ENCODE data around the gene MGAT4A.

Gene MGAT4A

GRCh38 chr2:98643496-98644100 is 87.3 kb downstream of the MGAT4A start:
- Histone ChIP-seq H2AK5ac (ENCODE audit: low read depth, low read length) (no peak overlapping the region), H3K23ac (ENCODE audit: low read depth, low read length, poor library complexity) (no peak overlapping the region), H3K9ac (ENCODE audit: low read depth, low read length, poor library complexity) (no peak overlapping the region), H3K79me1 (ENCODE audit: low read depth, low read length) (peaks cover under 1% of the 10 kb centered on the region), H3K4me1 (ENCODE audit: control insufficient read depth in 2 of 2, insufficient read depth in 1 of 2, low read depth in 1 of 2, low read length in 2 of 2) (no peaks in the 10 kb centered on the region), H2BK120ac (ENCODE audit: low read depth, low read length) (no peak overlapping the region), H3K18ac (ENCODE audit: low read length) (no peak overlapping the region), H2BK15ac (ENCODE audit: low read length) (no peak overlapping the region), H3K9me3 (replicated peaks in 1 of 2; ENCODE audit: control insufficient read depth in 2 of 2, insufficient read depth in 1 of 2, low read depth in 1 of 2, low read length in 2 of 2) (no peaks in the 10 kb centered on the region), H3K4ac (ENCODE audit: low read length) (no peak overlapping the region), H3K27ac (replicated peaks; ENCODE audit: low read length) (no peak overlapping the region), H3K27me3 (ENCODE audit: control insufficient read depth in 3 of 3, insufficient read depth in 3 of 3, low read depth in 1 of 3, low read length in 3 of 3) (no peaks in the 10 kb centered on the region), H3K4me2 (ENCODE audit: insufficient read depth, low read length, poor library complexity, severe bottlenecking) (no peak overlapping the region), H2BK5ac (ENCODE audit: low read length) (no peak overlapping the region), H4K8ac (ENCODE audit: low read depth, low read length) (no peak overlapping the region), H4K91ac (ENCODE audit: low read depth, low read length, poor library complexity) (no peak overlapping the region), H3K36me3 (replicated peaks in 1 of 2; ENCODE audit: control insufficient read depth in 2 of 2, insufficient read depth in 2 of 2, low read length in 2 of 2) (no peaks in the 10 kb centered on the region), H2BK12ac (ENCODE audit: low read length) (no peak overlapping the region), H3K14ac (ENCODE audit: low read length) (no peak overlapping the region), H2AFZ (ENCODE audit: low read length) (no peak overlapping the region), H3K4me3 (ENCODE audit: low read length in 2 of 2) (no peak overlapping the region)
- WGBS, 2 donors (ENCODE audit: extremely low coverage in 2 of 2, insufficient read length in 2 of 2, insufficient replicate concordance in 1 of 2), result no CpG with 5 or more reads among the region's 5 CpGs
- no peak for DNase-seq (ENCODE audit: low spot score)

- no peak for DNase-seq (ENCODE audit: low spot score)
- H3K27me3 ChIP-seq (ENCODE audit: control insufficient read depth in 3 of 3, insufficient read depth in 3 of 3, low read depth in 1 of 3, low read length in 3 of 3), result peaks cover 0 to 3% (median 0%) of the 10 kb centered on the region in 3 experiments
These were observed 93.4 kb downstream of the MGAT4A start for GRCh38 chr2:98637401-98638147.

GRCh38 chr2:98634406-98635092 is 96.4 kb downstream of the MGAT4A start:
- H2AK5ac ChIP-seq (ENCODE audit: low read depth, low read length), result no peak overlapping the region
- H3K9me3 ChIP-seq (replicated peaks in 1 of 2; ENCODE audit: control insufficient read depth in 2 of 2, insufficient read depth in 1 of 2, low read depth in 1 of 2, low read length in 2 of 2), result no peaks in the 10 kb centered on the region
- H2BK5ac ChIP-seq (ENCODE audit: low read length), result no peak overlapping the region
- no peak overlapping the region for H3K9ac ChIP-seq (ENCODE audit: low read depth, low read length, poor library complexity)
- H3K27ac ChIP-seq (replicated peaks; ENCODE audit: low read length), result peak overlapping the region; percentile 55
- H4K91ac ChIP-seq (ENCODE audit: low read depth, low read length, poor library complexity), result no peak overlapping the region
- no peak overlapping the region for H2BK120ac ChIP-seq (ENCODE audit: low read depth, low read length)
- no peaks in the 10 kb centered on the region for H3K79me1 ChIP-seq (ENCODE audit: low read depth, low read length)
- no peaks in the 10 kb centered on the region for H3K36me3 ChIP-seq (replicated peaks in 1 of 2; ENCODE audit: control insufficient read depth in 2 of 2, insufficient read depth in 2 of 2, low read length in 2 of 2)
- H3K4me1 ChIP-seq (ENCODE audit: control insufficient read depth in 2 of 2, insufficient read depth in 1 of 2, low read depth in 1 of 2, low read length in 2 of 2), result peaks cover 0 to 4% of the 10 kb centered on the region in 2 donors
- H2BK12ac ChIP-seq (ENCODE audit: low read length), result no peak overlapping the region
- peak overlapping the region in 1 of 2 donors; percentile 1 for H3K4me3 ChIP-seq (ENCODE audit: low read length in 2 of 2)
- no peak overlapping the region for H3K23ac ChIP-seq (ENCODE audit: low read depth, low read length, poor library complexity)
- peak; percentile 11 for DNase-seq (ENCODE audit: low spot score)
- peaks cover 0 to 3% (median 0%) of the 10 kb centered on the region in 3 experiments for H3K27me3 ChIP-seq (ENCODE audit: control insufficient read depth in 3 of 3, insufficient read depth in 3 of 3, low read depth in 1 of 3, low read length in 3 of 3)
- no peak overlapping the region for H3K14ac ChIP-seq (ENCODE audit: low read length)
- WGBS, 2 donors (ENCODE audit: extremely low coverage in 2 of 2, insufficient read length in 2 of 2, insufficient replicate concordance in 1 of 2), result no CpG with 5 or more reads among the region's 9 CpGs
- H3K4ac ChIP-seq (ENCODE audit: low read length), result no peak overlapping the region
- H3K4me2 ChIP-seq (ENCODE audit: insufficient read depth, low read length, poor library complexity, severe bottlenecking), result no peak overlapping the region
- no peak overlapping the region for H2BK15ac ChIP-seq (ENCODE audit: low read length)
- no peak overlapping the region for H3K18ac ChIP-seq (ENCODE audit: low read length)
- H4K8ac ChIP-seq (ENCODE audit: low read depth, low read length), result no peak overlapping the region
- H2AFZ ChIP-seq (ENCODE audit: low read length), result peak overlapping the region; percentile 61

More at GRCh38 chr2:98637401-98638147, 93.4 kb downstream of the MGAT4A start:
- Histone ChIP-seq H3K18ac (ENCODE audit: low read length) (no peak overlapping the region), H2BK120ac (ENCODE audit: low read depth, low read length) (no peak overlapping the region), H2AFZ (ENCODE audit: low read length) (no peak overlapping the region), H3K9me3 (replicated peaks in 1 of 2; ENCODE audit: control insufficient read depth in 2 of 2, insufficient read depth in 1 of 2, low read depth in 1 of 2, low read length in 2 of 2) (no peaks in the 10 kb centered on the region), H3K14ac (ENCODE audit: low read length) (no peak overlapping the region), H2BK15ac (ENCODE audit: low read length) (no peak overlapping the region), H3K79me1 (ENCODE audit: low read depth, low read length) (no peaks in the 10 kb centered on the region), H3K4me2 (ENCODE audit: insufficient read depth, low read length, poor library complexity, severe bottlenecking) (no peak overlapping the region), H3K27ac (replicated peaks; ENCODE audit: low read length) (no peak overlapping the region), H3K4ac (ENCODE audit: low read length) (no peak overlapping the region), H3K23ac (ENCODE audit: low read depth, low read length, poor library complexity) (no peak overlapping the region), H2BK5ac (ENCODE audit: low read length) (no peak overlapping the region), H4K8ac (ENCODE audit: low read depth, low read length) (no peak overlapping the region), H2BK12ac (ENCODE audit: low read length) (no peak overlapping the region), H3K4me3 (ENCODE audit: low read length in 2 of 2) (no peak overlapping the region), H3K4me1 (ENCODE audit: control insufficient read depth in 2 of 2, insufficient read depth in 1 of 2, low read depth in 1 of 2, low read length in 2 of 2) (peaks cover 0 to 4% of the 10 kb centered on the region in 2 donors), H3K36me3 (replicated peaks in 1 of 2; ENCODE audit: control insufficient read depth in 2 of 2, insufficient read depth in 2 of 2, low read length in 2 of 2) (no peaks in the 10 kb centered on the region), H3K9ac (ENCODE audit: low read depth, low read length, poor library complexity) (no peak overlapping the region), H4K91ac (ENCODE audit: low read depth, low read length, poor library complexity) (no peak overlapping the region), H2AK5ac (ENCODE audit: low read depth, low read length) (no peak overlapping the region)
- WGBS, 2 donors (ENCODE audit: extremely low coverage in 2 of 2, insufficient read length in 2 of 2, insufficient replicate concordance in 1 of 2), result no CpG with 5 or more reads among the region's 10 CpGs

GRCh38 chr2:98632351-98632750 is 98.6 kb downstream of the MGAT4A start:
- DNase-seq (ENCODE audit: low spot score), result no peak
- Histone ChIP-seq H2BK15ac (ENCODE audit: low read length) (no peak overlapping the region), H3K4me3 (ENCODE audit: low read length in 2 of 2) (no peak overlapping the region), H3K4me1 (ENCODE audit: control insufficient read depth in 2 of 2, insufficient read depth in 1 of 2, low read depth in 1 of 2, low read length in 2 of 2) (peaks cover 0 to 4% of the 10 kb centered on the region in 2 donors), H3K23ac (ENCODE audit: low read depth, low read length, poor library complexity) (no peak overlapping the region), H2BK5ac (ENCODE audit: low read length) (no peak overlapping the region), H2BK120ac (ENCODE audit: low read depth, low read length) (no peak overlapping the region), H3K4me2 (ENCODE audit: insufficient read depth, low read length, poor library complexity, severe bottlenecking) (no peak overlapping the region), H4K8ac (ENCODE audit: low read depth, low read length) (no peak overlapping the region), H3K36me3 (replicated peaks in 1 of 2; ENCODE audit: control insufficient read depth in 2 of 2, insufficient read depth in 2 of 2, low read length in 2 of 2) (no peaks in the 10 kb centered on the region), H2BK12ac (ENCODE audit: low read length) (no peak overlapping the region), H3K27me3 (ENCODE audit: control insufficient read depth in 3 of 3, insufficient read depth in 3 of 3, low read depth in 1 of 3, low read length in 3 of 3) (peaks cover 0 to 3% (median 0%) of the 10 kb centered on the region in 3 experiments), H3K79me1 (ENCODE audit: low read depth, low read length) (no peaks in the 10 kb centered on the region), H2AFZ (ENCODE audit: low read length) (no peak overlapping the region), H4K91ac (ENCODE audit: low read depth, low read length, poor library complexity) (no peak overlapping the region), H3K9me3 (replicated peaks in 1 of 2; ENCODE audit: control insufficient read depth in 2 of 2, insufficient read depth in 1 of 2, low read depth in 1 of 2, low read length in 2 of 2) (no peaks in the 10 kb centered on the region), H3K9ac (ENCODE audit: low read depth, low read length, poor library complexity) (no peak overlapping the region), H2AK5ac (ENCODE audit: low read depth, low read length) (no peak overlapping the region), H3K27ac (replicated peaks; ENCODE audit: low read length) (no peak overlapping the region), H3K18ac (ENCODE audit: low read length) (no peak overlapping the region), H3K4ac (ENCODE audit: low read length) (no peak overlapping the region), H3K14ac (ENCODE audit: low read length) (no peak overlapping the region)
- WGBS, 2 donors (ENCODE audit: extremely low coverage in 2 of 2, insufficient read length in 2 of 2, insufficient replicate concordance in 1 of 2), result no CpG with 5 or more reads among the region's 3 CpGs

Measured in neuronal stem cell (in vitro differentiated cells).